Pancreas (tissue), 10 donors: ENCODE measurements around the gene MTUS2. TPM values are rescaled to one million over a fixed set of nuclear protein-coding genes. Genes with fewer than 3 reads are reported as not detected.

Experiments used
- ATAC-seq, 4 donors: fragments of 200-7000 bp; cut with Tn5 transposase; one replicate each; pipeline versions ENCODE4 v1.8.0 to v1.9.1; 2020; ENCODE audit warnings: mild to moderate bottlenecking in 4 of 4, moderate library complexity in 4 of 4
- DNase-seq, 6 donors: peaks; one replicate each; pipeline ENCODE4 v3.0.0-alpha.2; 2020
- FAIRE-seq: peaks from 2 replicates; lab custom pipeline; 2012; peaks lifted over from hg19 to GRCh38; lab: Jason Lieb, UNC
- H3K27ac ChIP-seq, 4 donors: fragments of 200-600 bp; sonication (generic); 1 replicate in 3 of 4; 2 replicates in 1 of 4; pipeline versions ENCODE4 v1.5.0 to v1.8.0; 2020
- H3K27me3 ChIP-seq, 4 donors: fragments of 200-600 bp; one replicate each; pipeline ENCODE4 v1.8.0; 2021
- H3K36me3 ChIP-seq, 3 donors: fragments of 200-600 bp; sonication (generic) in 1 of 3; one replicate each; pipeline versions ENCODE4 v1.5.0 to v1.8.0; 2020 to 2021
- H3K4me1 ChIP-seq, 3 donors: fragments of 200-600 bp; one replicate each; pipeline ENCODE4 v1.8.0; 2021
- H3K4me3 ChIP-seq, 4 donors: fragments of 200-600 bp; sonication (generic) in 2 of 4; one replicate each; pipeline versions ENCODE4 v1.5.0 to v1.8.0; 2020 to 2021
- H3K9me3 ChIP-seq, 4 donors: fragments of 200-600 bp; one replicate each; pipeline ENCODE4 v1.8.0; 2021
- WGBS, 2 donors: extraction: QIAGEN DNeasy Blood & Tissue Kit; methylation state at CpG; one replicate each; pipeline ENCODE4 v1.1.7; 2013; 5-methylcytosine and 5-hydroxymethylcytosine counted together
- intact Hi-C, 3 donors: fragments of 100-400 bp; cut with DNase I; formaldehyde crosslinking; loops; one replicate each; pipeline versions ENCODE4 v1.11.1 to v1.14.2; 2022
- polyA plus RNA-seq, 2 donors: library from polyadenylated mRNA; stranded (reverse); fragments of 200-250 nt; gene quantifications; one replicate each; pipeline ENCODE4 v1.2.3, GENCODE V29; 2013
- total RNA-seq, 6 donors: library from RNA; stranded (reverse); fragmentation: NEBNext Ultra II Directional in 4 of 6; extraction: Animal tissue kit (Norgen Biotek cat#: 25700) in 4 of 6; gene quantifications; one replicate each; pipeline versions ENCODE4 v1.2.1 to v1.2.4, GENCODE V29; 2021 to 2023
- TF ChIP-seq, protein P1 (sequence below), 4 donors: fragments of 200-600 bp; sonication (generic) in 3 of 4; IDR thresholded peaks; one replicate each; pipeline versions ENCODE4 v1.5.0 to v1.8.0; 2021; ENCODE audit warnings: antibody characterized with exemption in 4 of 4
- donor health status: healthy with polysubstance abuse.
- donor health status: DM: no; HTN: no; CAD: no; lungs with moderate emphysema.
- donor health status: DM: no; HTN: no; CAD: no.
- donor health status: control.
- donor health status: control.
- donor health status: Bipolar disorder and iron deficiency.
- donor health status: DM: yes; HTN: yes; CAD: no.
- donor health status: DM: no; HTN: no; CAD: no.
- donor health status: DM: no; HTN: no; CAD: no.
- donor health status: DM: yes; HTN: yes; CAD: no.

MTUS2 gene
- total and polyA plus RNA-seq, 8 donors: 2.2 to 9.0 (median 4.8) TPM

DNA sequence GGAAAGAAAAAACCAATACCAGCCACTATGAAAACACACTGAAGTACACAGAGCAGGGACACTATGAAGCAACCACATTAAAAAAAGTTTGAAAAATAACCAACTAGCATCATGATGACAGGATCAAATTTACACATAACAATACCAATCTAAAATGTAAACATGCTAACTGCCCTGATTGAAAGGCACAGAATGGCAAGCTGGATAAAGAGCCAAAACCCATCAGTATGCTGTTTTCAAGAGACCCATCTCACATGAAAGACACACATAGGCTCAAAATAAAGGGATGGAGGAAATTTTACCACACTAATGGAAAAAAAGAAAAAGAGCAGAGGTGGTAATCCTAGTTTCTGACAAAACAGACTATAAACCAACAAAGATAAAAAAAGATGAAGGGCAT lies 484.0 kb downstream of the MTUS2 start:
- Histone ChIP-seq H3K36me3 (no peaks in the 10 kb centered on the region), H3K4me3 (no peak overlapping the region), H3K27ac (no peak overlapping the region), H3K4me1 (no peaks in the 10 kb centered on the region), H3K27me3 (peaks cover 0 to 4% (median 0%) of the 10 kb centered on the region in 4 donors), H3K9me3 (no peaks in the 10 kb centered on the region)
- DNase-seq: no peak
- no peak for ATAC-seq
- TF ChIP-seq, protein P1, sequence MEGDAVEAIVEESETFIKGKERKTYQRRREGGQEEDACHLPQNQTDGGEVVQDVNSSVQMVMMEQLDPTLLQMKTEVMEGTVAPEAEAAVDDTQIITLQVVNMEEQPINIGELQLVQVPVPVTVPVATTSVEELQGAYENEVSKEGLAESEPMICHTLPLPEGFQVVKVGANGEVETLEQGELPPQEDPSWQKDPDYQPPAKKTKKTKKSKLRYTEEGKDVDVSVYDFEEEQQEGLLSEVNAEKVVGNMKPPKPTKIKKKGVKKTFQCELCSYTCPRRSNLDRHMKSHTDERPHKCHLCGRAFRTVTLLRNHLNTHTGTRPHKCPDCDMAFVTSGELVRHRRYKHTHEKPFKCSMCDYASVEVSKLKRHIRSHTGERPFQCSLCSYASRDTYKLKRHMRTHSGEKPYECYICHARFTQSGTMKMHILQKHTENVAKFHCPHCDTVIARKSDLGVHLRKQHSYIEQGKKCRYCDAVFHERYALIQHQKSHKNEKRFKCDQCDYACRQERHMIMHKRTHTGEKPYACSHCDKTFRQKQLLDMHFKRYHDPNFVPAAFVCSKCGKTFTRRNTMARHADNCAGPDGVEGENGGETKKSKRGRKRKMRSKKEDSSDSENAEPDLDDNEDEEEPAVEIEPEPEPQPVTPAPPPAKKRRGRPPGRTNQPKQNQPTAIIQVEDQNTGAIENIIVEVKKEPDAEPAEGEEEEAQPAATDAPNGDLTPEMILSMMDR (IDR thresholded peaks at IDR 0.05): no peak
- FAIRE-seq: no peak
- intact Hi-C loops: no loop called here

GRCh38 chr13:29310806-29311205 lies 490.7 kb downstream of the MTUS2 start:
- no peak for DNase-seq
- H3K9me3 ChIP-seq: no peaks in the 10 kb centered on the region
- no peak for ATAC-seq
- intact Hi-C loops: no loop called here
- 56 to 70% methylated on average over 2 of the region's 2 CpGs for WGBS, 2 donors
- H3K27ac ChIP-seq: no peak overlapping the region
- H3K4me3 ChIP-seq: no peak overlapping the region
- no peak for FAIRE-seq
- no peaks in the 10 kb centered on the region for H3K27me3 ChIP-seq
- no peaks in the 10 kb centered on the region for H3K36me3 ChIP-seq
- H3K4me1 ChIP-seq: no peaks in the 10 kb centered on the region
- TF ChIP-seq, protein P1 (IDR thresholded peaks at IDR 0.05): no peak

DNA sequence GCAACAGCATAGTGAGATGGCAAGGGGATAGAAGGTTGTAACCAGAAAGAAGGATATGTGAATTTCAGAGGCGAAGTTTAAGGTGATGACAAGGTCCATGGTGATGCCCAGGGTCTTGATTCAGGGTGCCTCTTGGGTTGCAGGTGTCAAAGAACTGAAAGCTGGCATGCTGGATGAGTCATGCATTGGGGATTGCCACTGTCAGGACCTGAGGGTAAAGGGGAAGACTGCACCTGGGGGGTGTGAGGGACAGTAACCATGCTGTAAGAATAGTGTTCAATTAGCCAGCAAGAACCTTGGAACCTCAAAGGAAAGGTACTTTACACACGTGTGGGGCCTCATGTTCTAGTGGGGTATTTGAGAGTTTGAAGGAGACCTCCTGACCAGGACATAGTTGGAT lies 495.7 kb downstream of the MTUS2 start:
- ATAC-seq (no peak), FAIRE-seq (no peak), DNase-seq (no peak)

DNA sequence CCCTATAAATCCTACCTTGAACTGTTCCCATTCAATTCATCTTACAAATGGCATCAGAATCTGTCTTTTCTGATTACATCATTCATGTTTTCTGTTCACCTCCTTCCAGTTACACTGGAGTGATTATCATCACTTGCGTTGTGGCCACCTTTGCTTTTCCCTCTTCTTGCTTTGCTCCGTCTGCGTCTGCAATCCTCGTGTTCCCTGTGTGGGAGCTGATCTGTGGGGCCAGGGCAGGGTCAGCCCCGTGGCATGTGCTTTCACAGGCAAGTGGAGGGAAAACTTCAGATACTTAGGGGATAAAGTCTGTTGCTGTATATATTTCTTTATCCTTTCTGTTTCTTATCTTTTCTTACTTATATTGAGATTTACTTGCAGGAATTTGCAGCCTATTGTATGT lies 497.7 kb downstream of the MTUS2 start:
- FAIRE-seq (no peak), ATAC-seq (no peak), DNase-seq (no peak)
- H3K36me3 ChIP-seq: no peaks in the 10 kb centered on the region
- 31 to 45% methylated on average over 5 of the region's 5 CpGs for WGBS, 2 donors
- H3K9me3 ChIP-seq: no peaks in the 10 kb centered on the region
- no peaks in the 10 kb centered on the region for H3K27me3 ChIP-seq
- intact Hi-C loops: no loop called here
- H3K4me1 ChIP-seq: no peaks in the 10 kb centered on the region
- H3K4me3 ChIP-seq: no peak overlapping the region
- TF ChIP-seq, protein P1 (IDR thresholded peaks at IDR 0.05): no peak
- H3K27ac ChIP-seq: no peak overlapping the region

More for the DNA sequence above, 495.7 kb downstream of the MTUS2 start:
- Histone ChIP-seq H3K4me3 (no peak overlapping the region), H3K4me1 (no peaks in the 10 kb centered on the region), H3K36me3 (no peaks in the 10 kb centered on the region), H3K27me3 (no peaks in the 10 kb centered on the region), H3K9me3 (no peaks in the 10 kb centered on the region), H3K27ac (no peak overlapping the region)
- 49 to 58% methylated on average over 2 of the region's 2 CpGs for WGBS, 2 donors
- TF ChIP-seq, protein P1 (IDR thresholded peaks at IDR 0.05): no peak
- intact Hi-C loops: no loop called here

- FAIRE-seq (no peak), DNase-seq (no peak), ATAC-seq (no peak)
- Histone ChIP-seq H3K27me3 (no peaks in the 10 kb centered on the region), H3K4me3 (no peak overlapping the region), H3K27ac (no peak overlapping the region), H3K4me1 (no peaks in the 10 kb centered on the region), H3K36me3 (no peaks in the 10 kb centered on the region), H3K9me3 (no peaks in the 10 kb centered on the region)
- intact Hi-C loops: no loop called here
- WGBS, 2 donors: 28 to 33% methylated on average over 6 of the region's 6 CpGs
- TF ChIP-seq, protein P1 (IDR thresholded peaks at IDR 0.05): no peak
Measured at GRCh38 chr13:29318741-29319140, 498.6 kb downstream of the MTUS2 start.
